Astrocyte (in vitro differentiated cells and primary cell): ENCODE measurements around the gene ALAD.

Source experiments
- CTCF ChIP-seq: IDR thresholded peaks from 2 replicates; pipeline ENCODE4 v1.5.1; 2011; ENCODE audit warnings: low read depth, mild to moderate bottlenecking, inconsistent platforms, low read length, moderate library complexity; ENCODE audit not compliant: insufficient read depth
- EZH2 ChIP-seq: IDR thresholded peaks from 2 replicates; pipeline ENCODE4 v1.6.1; 2012; ENCODE audit warnings: mild to moderate bottlenecking, low read length, inconsistent platforms; ENCODE audit not compliant: insufficient read depth

GRCh38 chr9:113410207-113410864 is 9.3 kb upstream of the ALAD start, which contains the start of the genes C9orf43 and POLE3:
- TF ChIP-seq CTCF (no peak), EZH2 (no peak)
